CD4-positive, alpha-beta memory T cell (primary cell): ENCODE measurements around the gene SLC25A19. TPM values are rescaled to one million over a fixed set of nuclear protein-coding genes. Genes with fewer than 3 reads are reported as not detected.

Experiments
- CTCF ChIA-PET: fragments of 350-600 bp; sonication (Branson Sonifier 250); formaldehyde crosslinking; loops from one replicate; lab custom pipeline; 2021; ENCODE audit warnings: inconsistent platforms; ENCODE audit not compliant: partially characterized antibody; lab: Charles Lee
- POLR2A ChIA-PET: fragments of 350-600 bp; sonication (Branson Sonifier 250); formaldehyde crosslinking; loops from one replicate; lab custom pipeline; 2021; ENCODE audit not compliant: partially characterized antibody; lab: Charles Lee
- DNase-seq, 5 donors: peaks; one replicate each; pipeline versions ENCODE4 v3.0.0 to v3.0.0-alpha.2; 2020 to 2022; ENCODE audit warnings: mixed read lengths in 1 of 5
- H3K27ac ChIP-seq: one replicate; pipeline ENCODE4 v1.7.0; 2013; ENCODE audit warnings: low read depth, low read length
- H3K27me3 ChIP-seq: 2 replicates; pipeline ENCODE4 v1.7.0; 2013; ENCODE audit warnings: mild to moderate bottlenecking, low read length, moderate library complexity; ENCODE audit not compliant: insufficient read depth
- H3K36me3 ChIP-seq: 2 replicates; pipeline ENCODE4 v1.7.0; 2013; ENCODE audit warnings: mild to moderate bottlenecking, low read length, moderate library complexity; ENCODE audit not compliant: insufficient read depth
- H3K4me1 ChIP-seq: 2 replicates; pipeline ENCODE4 v1.7.0; 2013; ENCODE audit warnings: mild to moderate bottlenecking, low read length, moderate library complexity; ENCODE audit not compliant: insufficient read depth
- H3K4me3 ChIP-seq, 2 donors: one replicate each; pipeline ENCODE4 v1.7.0; 2013; ENCODE audit warnings: low read length in 2 of 2, mild to moderate bottlenecking in 1 of 2
- H3K9me3 ChIP-seq, 2 donors: one replicate each; pipeline ENCODE4 v1.7.0; 2013; ENCODE audit warnings: low read length in 2 of 2, control low read depth in 1 of 2; ENCODE audit not compliant: control insufficient read depth in 1 of 2
- H3K27ac Mint-ChIP-seq, 7 donors: one replicate each; pipeline ENCODE4 v1.8.0; 2020 to 2021; ENCODE audit warnings: mixed read lengths in 7 of 7, mild to moderate bottlenecking in 6 of 7, inconsistent platforms in 3 of 7, moderate library complexity in 3 of 7
- H3K27me3 Mint-ChIP-seq, 2 donors: one replicate each; pipeline ENCODE4 v1.8.0; 2020 to 2021; ENCODE audit warnings: mixed read lengths in 2 of 2
- H3K36me3 Mint-ChIP-seq, 2 donors: one replicate each; pipeline ENCODE4 v1.8.0; 2020 to 2021; ENCODE audit warnings: mixed read lengths in 2 of 2, inconsistent platforms in 1 of 2, mild to moderate bottlenecking in 1 of 2
- H3K4me1 Mint-ChIP-seq, 4 donors: one replicate each; pipeline ENCODE4 v1.8.0; 2020 to 2021; ENCODE audit warnings: mixed read lengths in 4 of 4, mild to moderate bottlenecking in 1 of 4
- H3K4me3 Mint-ChIP-seq, 8 donors: one replicate each; pipeline ENCODE4 v1.8.0; 2020 to 2021; ENCODE audit warnings: mixed read lengths in 8 of 8, mild to moderate bottlenecking in 7 of 8, moderate library complexity in 6 of 8, inconsistent platforms in 3 of 8
- H3K9me3 Mint-ChIP-seq, 8 donors: one replicate each; pipeline ENCODE4 v1.8.0; 2020 to 2021; ENCODE audit warnings: mixed read lengths in 8 of 8, mild to moderate bottlenecking in 5 of 8, inconsistent platforms in 3 of 8, moderate library complexity in 1 of 8
- intact Hi-C: fragments of 100-400 bp; cut with micrococcal nuclease; formaldehyde crosslinking; loops from one replicate; pipeline ENCODE4 v1.15.1; 2023
- polyA plus RNA-seq, 2 donors: library from polyadenylated mRNA; unstranded; fragments of 300-500 nt; fragmentation: Illumina TruSeq; gene quantifications; one replicate each; pipeline ENCODE4 v1.2.3, GENCODE V29; 2021
- total RNA-seq, 2 experiments: library from RNA; stranded (reverse); gene quantifications; one replicate each; pipeline ENCODE4 v1.2.3, GENCODE V29; 2021

The SLC25A19 gene
- total and polyA plus RNA-seq, 4 experiments from 2014 or later, result 13.2 to 21.8 (median 17.6) TPM

DNA sequence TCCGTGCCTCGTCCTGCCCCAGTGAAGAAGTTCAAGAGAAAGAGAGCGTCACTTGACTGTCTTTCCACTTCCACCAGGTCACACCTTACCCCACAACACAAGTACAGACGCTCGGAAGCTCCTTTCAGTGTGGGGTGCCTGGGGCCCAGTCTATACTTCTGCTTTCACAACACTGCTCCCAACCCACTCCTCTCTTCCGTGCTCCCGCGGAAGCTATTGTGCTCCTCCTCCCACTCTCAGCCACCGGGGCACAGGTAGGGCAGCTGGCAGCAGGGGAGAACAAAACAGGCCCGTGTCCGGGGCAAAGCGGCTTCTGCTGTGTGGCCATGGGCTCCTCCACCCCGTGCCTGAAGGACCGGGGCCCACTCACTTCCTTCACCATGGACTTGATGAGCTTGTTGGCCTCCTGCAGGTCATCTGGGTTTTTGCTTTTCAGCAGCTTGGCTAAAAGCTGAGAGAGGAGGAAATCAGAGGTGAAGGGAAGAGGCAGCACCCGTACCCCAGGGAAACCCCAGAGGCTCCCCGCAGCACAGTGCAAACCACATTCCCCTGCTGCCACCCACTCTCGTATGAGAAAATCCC is 46.7 kb downstream of the SLC25A19 start:
- H3K36me3 ChIP-seq, result peaks cover 64% of the 10 kb centered on the region
- H3K4me3 Mint-ChIP-seq, result peak overlapping the region; percentile 11 to 81 (median 58)
- ChIA-PET CTCF (interaction anchor here (1.1 to 5.7 kb wide), 7 partner anchors 18 to 170 kb away, joined by 3 to 42 read pairs (median 4); partner anchors contain the start of gene MIF4GD), POLR2A (interaction anchor here (1.3 to 8.6 kb wide), 7 partner anchors 8 to 424 kb away, joined by 3 to 62 read pairs (median 8); partner anchors contain the start of genes GGA3, GRB2, MIF4GD and MRPS7)
- peak overlapping the region; percentile 94 to 99 (median 98) for H3K27ac Mint-ChIP-seq
- H3K27me3 Mint-ChIP-seq, result no peaks in the 10 kb centered on the region
- H3K4me1 ChIP-seq, result peaks cover 57% of the 10 kb centered on the region
- H3K9me3 Mint-ChIP-seq, result no peaks in the 10 kb centered on the region
- peak; percentile 77 to 89 (median 80) for DNase-seq
- peak overlapping the region; percentile 67 for H3K27ac ChIP-seq
- peaks cover 32 to 62% (median 43%) of the 10 kb centered on the region in 4 donors for H3K4me1 Mint-ChIP-seq
- no peaks in the 10 kb centered on the region for H3K27me3 ChIP-seq
- H3K36me3 Mint-ChIP-seq, result peaks cover 37 to 68% of the 10 kb centered on the region in 2 donors
- H3K4me3 ChIP-seq, result no peak overlapping the region
- intact Hi-C loops, result no loop called here
- H3K9me3 ChIP-seq, result no peaks in the 10 kb centered on the region

DNA sequence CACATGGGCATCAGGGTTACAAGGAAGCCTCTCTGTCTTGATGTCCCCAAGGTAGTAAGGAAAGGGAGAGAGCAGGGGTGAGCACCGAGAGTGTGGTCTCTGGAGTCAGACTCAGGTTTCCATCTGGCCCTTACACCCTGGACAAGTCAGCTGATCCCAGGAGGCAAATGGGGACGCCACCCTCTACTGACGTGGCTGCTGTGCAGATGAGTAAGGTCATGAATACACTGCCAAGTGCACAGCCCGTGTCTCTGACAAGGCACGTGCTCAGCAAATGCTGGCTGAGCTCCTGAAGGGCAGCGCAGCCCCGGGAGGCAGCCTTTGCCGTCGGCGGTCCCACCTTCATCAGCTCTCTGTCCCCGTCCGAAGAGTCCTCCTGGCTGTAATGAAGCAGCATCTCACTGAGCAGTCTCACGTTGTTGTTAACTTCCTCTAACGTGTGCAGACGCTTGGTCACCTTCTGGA is 47.2 kb downstream of the SLC25A19 start:
- Histone ChIP-seq H3K36me3 (peaks cover 70% of the 10 kb centered on the region), H3K9me3 (no peaks in the 10 kb centered on the region), H3K4me1 (peaks cover 57% of the 10 kb centered on the region), H3K4me3 (peak overlapping the region in 1 of 2 donors; percentile 15), H3K27me3 (no peaks in the 10 kb centered on the region), H3K27ac (peak overlapping the region; percentile 67)
- ChIA-PET CTCF (interaction anchor here (1.1 to 5.7 kb wide), 7 partner anchors 18 to 171 kb away, joined by 3 to 42 read pairs (median 4); partner anchors contain the start of gene MIF4GD), POLR2A (interaction anchor here (1.3 to 8.6 kb wide), 7 partner anchors 9 to 425 kb away, joined by 3 to 62 read pairs (median 8); partner anchors contain the start of genes GGA3, GRB2, MIF4GD and MRPS7)
- Mint-ChIP-seq H3K36me3 (peaks cover 42 to 72% of the 10 kb centered on the region in 2 donors), H3K9me3 (no peaks in the 10 kb centered on the region), H3K4me1 (peaks cover 32 to 62% (median 43%) of the 10 kb centered on the region in 4 donors), H3K27ac (peak overlapping the region; percentile 94 to 99 (median 98)), H3K4me3 (peak overlapping the region in 7 of 8 donors; percentile 11 to 81 (median 67)), H3K27me3 (no peaks in the 10 kb centered on the region)
- intact Hi-C loops, result no loop called here
- no peak for DNase-seq

DNA sequence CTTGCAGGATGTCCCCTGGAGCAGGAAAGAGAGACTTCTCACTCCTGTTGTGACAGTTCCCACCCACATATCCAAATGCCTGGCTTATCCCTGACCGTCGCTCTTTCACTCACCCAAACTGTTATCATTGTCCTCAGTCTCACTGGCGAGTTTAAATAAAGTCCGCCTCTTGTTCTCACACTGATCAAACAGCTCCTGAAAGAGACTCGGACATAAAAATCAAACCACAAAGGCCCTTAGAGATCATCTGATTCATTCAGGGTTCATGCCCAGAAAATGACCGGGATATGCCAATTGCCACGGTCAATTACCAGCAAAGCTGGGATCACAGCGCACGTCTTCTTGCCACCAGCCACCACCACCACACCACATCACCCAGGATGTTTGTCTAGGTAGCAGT is 47.7 kb downstream of the SLC25A19 start:
- Mint-ChIP-seq H3K27ac (peak overlapping the region; percentile 94 to 99 (median 98)), H3K27me3 (no peaks in the 10 kb centered on the region), H3K4me1 (peaks cover 32 to 62% (median 41%) of the 10 kb centered on the region in 4 donors), H3K4me3 (peak overlapping the region in 4 of 8 donors; percentile 35 to 79 (median 64)), H3K9me3 (no peaks in the 10 kb centered on the region), H3K36me3 (peaks cover 39 to 72% of the 10 kb centered on the region in 2 donors)
- peaks cover 72% of the 10 kb centered on the region for H3K36me3 ChIP-seq
- peak overlapping the region; percentile 67 for H3K27ac ChIP-seq
- no peak for DNase-seq
- no peaks in the 10 kb centered on the region for H3K27me3 ChIP-seq
- intact Hi-C loops, result no loop called here
- POLR2A ChIA-PET, result interaction anchor here (1.4 to 8.6 kb wide), 5 partner anchors 9 to 425 kb away, joined by 3 to 62 read pairs (median 9); partner anchors contain the start of genes GGA3, MIF4GD, MRPS7 and RECQL5
- peaks cover 57% of the 10 kb centered on the region for H3K4me1 ChIP-seq
- CTCF ChIA-PET, result interaction anchor here (1.1 to 5.7 kb wide), 7 partner anchors 19 to 171 kb away, joined by 3 to 42 read pairs (median 4); no protein-coding TSS in a partner anchor
- H3K9me3 ChIP-seq, result no peaks in the 10 kb centered on the region
- peak overlapping the region in 1 of 2 donors; percentile 15 for H3K4me3 ChIP-seq

DNA sequence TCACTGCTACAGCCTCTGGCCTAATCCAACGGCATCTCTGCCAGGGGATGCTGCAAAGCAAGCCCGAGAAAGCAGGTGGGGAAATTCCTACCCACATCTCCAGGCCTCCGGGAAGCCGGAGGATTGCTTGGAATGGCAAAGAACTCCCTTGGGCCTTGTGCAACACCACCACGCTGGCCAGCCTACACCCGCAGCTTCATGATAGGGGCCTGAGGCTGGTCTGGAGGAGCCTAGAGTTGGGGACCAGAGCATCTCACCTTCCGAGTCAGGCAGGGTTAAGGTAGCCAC is 48.1 kb downstream of the SLC25A19 start:
- H3K27me3 Mint-ChIP-seq, result no peaks in the 10 kb centered on the region
- H3K27ac Mint-ChIP-seq, result peak overlapping the region in 5 of 7 donors; percentile 57 to 99 (median 98)
- no peak for DNase-seq
- Histone ChIP-seq H3K36me3 (peaks cover 72% of the 10 kb centered on the region), H3K27ac (peak overlapping the region; percentile 67), H3K27me3 (no peaks in the 10 kb centered on the region), H3K9me3 (no peaks in the 10 kb centered on the region), H3K4me3 (no peak overlapping the region), H3K4me1 (peaks cover 57% of the 10 kb centered on the region)
- ChIA-PET CTCF (interaction anchor here (1.2 to 5.7 kb wide), 6 partner anchors 9 to 171 kb away, joined by 3 to 42 read pairs (median 5); no protein-coding TSS in a partner anchor), POLR2A (interaction anchor here (1.9 to 8.6 kb wide), 4 partner anchors 10 to 48 kb away, joined by 8 to 62 read pairs (median 26); partner anchors contain the start of genes GGA3, MIF4GD, MRPS7 and SLC25A19)
- peaks cover 32 to 60% (median 40%) of the 10 kb centered on the region in 4 donors for H3K4me1 Mint-ChIP-seq
- intact Hi-C loops, result no loop called here
- H3K4me3 Mint-ChIP-seq, result no peak overlapping the region
- H3K36me3 Mint-ChIP-seq, result peaks cover 35 to 73% of the 10 kb centered on the region in 2 donors
- H3K9me3 Mint-ChIP-seq, result no peaks in the 10 kb centered on the region

DNA sequence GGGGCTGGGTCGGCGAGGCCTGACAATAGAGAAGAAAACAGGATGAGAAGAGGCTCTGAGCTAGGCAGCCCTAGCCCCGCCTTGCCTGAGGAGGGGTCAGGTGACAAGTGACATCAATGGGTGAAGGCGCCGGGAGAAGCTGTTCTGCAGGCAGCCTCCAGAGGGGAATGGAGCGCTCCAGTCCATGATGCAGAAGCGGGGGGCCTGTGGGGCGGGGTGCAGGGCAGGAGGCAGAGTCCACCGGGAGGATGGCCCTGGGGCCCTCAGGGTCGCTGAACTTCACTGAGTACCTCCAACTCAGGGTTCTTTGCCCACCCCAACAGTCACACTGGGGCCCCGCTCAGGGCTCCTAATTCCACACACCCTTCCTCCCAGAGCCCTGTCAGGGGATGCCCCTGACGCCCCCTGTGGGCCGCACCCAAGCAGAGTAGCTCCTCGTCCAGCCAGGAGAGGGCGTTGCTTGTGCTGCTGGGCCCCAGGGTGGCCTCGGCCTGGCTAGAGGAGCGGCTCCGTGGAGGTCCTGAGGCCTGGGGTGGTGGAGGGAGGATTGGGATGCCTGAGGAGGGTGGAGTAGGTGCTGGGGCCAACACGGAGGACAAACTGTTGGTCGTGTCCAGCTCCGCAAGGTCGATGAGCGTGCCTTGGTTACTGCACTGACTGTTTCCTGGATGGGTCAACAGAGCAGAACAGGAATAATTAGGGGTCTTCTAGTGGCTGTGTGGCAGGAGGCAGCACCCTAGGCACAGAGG is 48.7 kb downstream of the SLC25A19 start:
- H3K27ac Mint-ChIP-seq, result peak overlapping the region; percentile 19 to 98 (median 78)
- Histone ChIP-seq H3K4me3 (no peak overlapping the region), H3K4me1 (peaks cover 56% of the 10 kb centered on the region), H3K36me3 (peaks cover 72% of the 10 kb centered on the region), H3K27me3 (no peaks in the 10 kb centered on the region), H3K9me3 (no peaks in the 10 kb centered on the region), H3K27ac (peak overlapping the region; percentile 67)
- no peaks in the 10 kb centered on the region for H3K27me3 Mint-ChIP-seq
- intact Hi-C loops, result no loop called here
- peak in 1 of 5 donors; percentile 16 for DNase-seq
- H3K9me3 Mint-ChIP-seq, result no peaks in the 10 kb centered on the region
- H3K36me3 Mint-ChIP-seq, result peaks cover 31 to 70% of the 10 kb centered on the region in 2 donors
- peak overlapping the region in 1 of 8 donors; percentile 22 for H3K4me3 Mint-ChIP-seq
- ChIA-PET POLR2A (interaction anchor here (1.1 to 8.6 kb wide), 4 partner anchors 10 to 279 kb away, joined by 3 to 62 read pairs (median 13); partner anchors contain the start of genes GGA3, MIF4GD and MRPS7), CTCF (interaction anchor here (0.8 to 5.7 kb wide), 12 partner anchors 10 to 279 kb away, joined by 3 to 42 read pairs (median 5); partner anchors contain the start of genes MIF4GD and SLC25A19)
- H3K4me1 Mint-ChIP-seq, result peaks cover 32 to 54% (median 40%) of the 10 kb centered on the region in 4 donors

DNA sequence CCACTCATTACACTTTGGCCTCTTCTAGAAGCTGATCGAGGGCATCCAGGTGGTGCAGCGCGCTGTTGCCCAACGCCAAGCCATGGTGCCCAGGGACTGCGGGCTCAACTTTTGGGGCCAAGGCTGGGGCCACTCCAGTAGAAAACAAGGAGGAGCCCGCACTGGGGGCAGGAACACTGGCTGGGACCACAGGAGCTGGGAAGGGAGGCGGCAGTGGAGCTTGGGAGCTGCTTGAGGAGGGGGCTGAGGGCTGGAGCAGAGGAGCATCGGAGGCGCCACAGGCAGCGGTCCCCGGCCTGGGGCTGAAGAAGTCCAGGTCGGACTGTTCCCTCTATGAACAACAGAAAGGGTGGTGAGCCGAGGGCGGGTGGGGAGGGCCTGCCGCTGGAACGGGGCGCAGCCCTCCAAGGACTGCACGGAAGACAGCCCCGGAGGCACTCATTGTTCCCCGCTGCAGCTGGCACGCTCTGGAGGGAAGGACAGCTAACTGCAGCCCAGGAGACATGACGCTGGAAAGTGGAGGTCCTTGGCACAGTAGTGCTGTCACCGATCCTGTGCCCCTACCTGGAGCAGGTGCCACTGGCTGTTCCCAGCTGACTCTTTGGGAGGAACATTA is 49.3 kb downstream of the SLC25A19 start:
- no peaks in the 10 kb centered on the region for H3K9me3 Mint-ChIP-seq
- no peak for DNase-seq
- H3K4me1 Mint-ChIP-seq, result peaks cover 32 to 53% (median 40%) of the 10 kb centered on the region in 4 donors
- no peaks in the 10 kb centered on the region for H3K27me3 Mint-ChIP-seq
- peaks cover 32 to 74% of the 10 kb centered on the region in 2 donors for H3K36me3 Mint-ChIP-seq
- peak overlapping the region in 6 of 7 donors; percentile 55 to 91 (median 78) for H3K27ac Mint-ChIP-seq
- H3K27me3 ChIP-seq, result no peaks in the 10 kb centered on the region
- no peak overlapping the region for H3K4me3 Mint-ChIP-seq
- peaks cover 75% of the 10 kb centered on the region for H3K36me3 ChIP-seq
- CTCF ChIA-PET, result interaction anchor here (0.8 to 5.7 kb wide), 13 partner anchors 11 to 279 kb away, joined by 3 to 42 read pairs (median 5); partner anchors contain the start of genes MIF4GD and SLC25A19
- intact Hi-C loops, result no loop called here
- H3K4me3 ChIP-seq, result no peak overlapping the region
- peaks cover 49% of the 10 kb centered on the region for H3K4me1 ChIP-seq
- H3K27ac ChIP-seq, result no peak overlapping the region
- POLR2A ChIA-PET, result interaction anchor here (1.1 to 8.6 kb wide), 5 partner anchors 22 to 278 kb away, joined by 3 to 62 read pairs (median 12); partner anchors contain the start of genes GGA3, MIF4GD and MRPS7
- no peaks in the 10 kb centered on the region for H3K9me3 ChIP-seq
